ENCODE results near the gene RAX2.

The RAX2 gene

DNA sequence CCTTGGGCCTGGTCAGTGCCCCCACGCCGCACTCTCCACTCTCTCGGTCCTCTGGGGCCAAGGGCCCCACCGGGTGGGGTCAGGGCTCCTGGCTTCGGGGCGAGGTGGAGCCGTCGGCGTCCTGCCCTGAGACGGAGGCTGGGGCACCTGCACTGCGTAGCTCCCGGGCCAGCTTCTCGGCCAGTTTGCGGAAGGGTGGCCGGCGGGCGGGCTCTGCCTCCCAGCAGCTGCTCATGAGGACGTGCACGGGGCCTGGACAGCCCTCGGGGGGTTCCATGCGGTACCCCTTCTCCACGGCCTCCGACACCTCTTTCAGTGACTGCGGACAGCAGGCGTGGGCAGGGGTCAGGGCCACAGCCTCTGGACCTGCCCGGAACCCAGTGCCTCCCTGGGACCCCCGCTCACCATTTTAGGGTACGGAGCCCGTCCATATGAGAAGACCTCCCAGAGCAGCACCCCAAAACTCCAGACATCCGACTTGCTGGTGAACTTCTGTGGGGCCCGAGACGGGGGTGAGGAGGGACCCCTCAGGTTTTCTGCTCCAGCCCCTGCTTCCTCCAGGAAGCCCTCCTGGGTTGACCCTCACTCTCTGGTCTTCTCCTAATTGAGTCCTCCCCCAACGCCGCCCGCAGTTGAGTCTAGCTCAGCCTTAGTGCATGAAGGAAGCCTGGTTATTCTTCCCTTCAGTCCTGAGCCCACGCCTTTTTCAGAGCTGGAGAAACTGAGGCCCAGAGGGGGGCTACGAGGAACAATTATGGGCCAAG is 6.3 kb upstream of the RAX2 start:
- FAIRE-seq (no peak), DNase-seq (ENCODE audit: insufficient read length, low spot score) (no peak)
- TF ChIP-seq, protein P1, sequence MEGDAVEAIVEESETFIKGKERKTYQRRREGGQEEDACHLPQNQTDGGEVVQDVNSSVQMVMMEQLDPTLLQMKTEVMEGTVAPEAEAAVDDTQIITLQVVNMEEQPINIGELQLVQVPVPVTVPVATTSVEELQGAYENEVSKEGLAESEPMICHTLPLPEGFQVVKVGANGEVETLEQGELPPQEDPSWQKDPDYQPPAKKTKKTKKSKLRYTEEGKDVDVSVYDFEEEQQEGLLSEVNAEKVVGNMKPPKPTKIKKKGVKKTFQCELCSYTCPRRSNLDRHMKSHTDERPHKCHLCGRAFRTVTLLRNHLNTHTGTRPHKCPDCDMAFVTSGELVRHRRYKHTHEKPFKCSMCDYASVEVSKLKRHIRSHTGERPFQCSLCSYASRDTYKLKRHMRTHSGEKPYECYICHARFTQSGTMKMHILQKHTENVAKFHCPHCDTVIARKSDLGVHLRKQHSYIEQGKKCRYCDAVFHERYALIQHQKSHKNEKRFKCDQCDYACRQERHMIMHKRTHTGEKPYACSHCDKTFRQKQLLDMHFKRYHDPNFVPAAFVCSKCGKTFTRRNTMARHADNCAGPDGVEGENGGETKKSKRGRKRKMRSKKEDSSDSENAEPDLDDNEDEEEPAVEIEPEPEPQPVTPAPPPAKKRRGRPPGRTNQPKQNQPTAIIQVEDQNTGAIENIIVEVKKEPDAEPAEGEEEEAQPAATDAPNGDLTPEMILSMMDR (IDR thresholded peaks at IDR 0.05; ENCODE audit: insufficient read depth, missing control alignments): no peak

DNA sequence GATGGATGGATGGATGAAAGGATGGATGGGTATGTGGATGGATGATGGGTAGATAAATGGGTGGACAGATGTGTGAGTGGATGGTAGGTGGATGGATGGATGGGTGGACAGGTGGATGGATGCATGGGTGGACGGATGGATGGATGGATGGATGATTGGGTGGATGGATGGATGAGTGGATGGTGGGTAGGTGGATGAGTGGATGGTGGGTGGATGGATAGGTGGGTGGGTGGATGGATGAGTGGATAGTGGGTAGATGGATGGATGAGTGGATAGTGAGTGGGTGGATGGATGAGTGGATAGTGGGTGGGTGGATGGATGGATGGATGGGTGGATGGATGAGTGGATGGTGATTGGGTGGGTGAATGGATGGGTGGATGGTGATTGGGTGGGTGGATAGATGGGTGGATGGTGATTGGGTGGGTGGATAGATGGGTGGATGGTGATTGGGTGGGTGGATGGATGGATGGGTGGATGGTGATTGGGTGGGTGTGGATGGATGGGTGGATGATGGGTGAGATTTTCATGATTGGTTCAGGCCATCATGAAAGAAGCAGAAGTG is 4.5 kb upstream of the RAX2 start:
- DNase-seq (ENCODE audit: insufficient read length, low spot score) (no peak), FAIRE-seq (no peak)
- TF ChIP-seq, protein P1 (IDR thresholded peaks at IDR 0.05; ENCODE audit: insufficient read depth, missing control alignments): no peak

DNA sequence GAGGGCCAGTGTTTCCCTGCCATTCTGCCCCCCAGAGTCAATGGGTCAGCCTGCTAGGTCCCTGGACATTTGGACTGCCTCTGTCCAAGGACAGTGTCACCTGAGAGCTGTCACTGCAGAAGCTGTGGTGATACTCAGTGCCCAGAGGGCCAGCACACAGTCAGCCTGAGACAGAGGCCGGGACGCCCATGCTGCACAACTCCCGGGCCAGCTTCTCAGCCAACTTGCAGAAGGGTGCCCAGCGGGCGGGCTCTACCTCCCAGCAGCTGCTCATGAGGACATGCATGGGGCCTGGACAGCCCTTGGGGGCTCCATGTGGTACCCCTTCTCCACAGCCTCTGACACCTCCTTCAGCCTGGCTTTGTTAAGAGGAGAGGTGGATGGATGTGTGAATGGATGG is 3.8 kb upstream of the RAX2 start:
- TF ChIP-seq, protein P1 (IDR thresholded peaks at IDR 0.05; ENCODE audit: insufficient read depth, missing control alignments): no peak
- no peak for DNase-seq (ENCODE audit: insufficient read length, low spot score)
- FAIRE-seq: no peak

DNA sequence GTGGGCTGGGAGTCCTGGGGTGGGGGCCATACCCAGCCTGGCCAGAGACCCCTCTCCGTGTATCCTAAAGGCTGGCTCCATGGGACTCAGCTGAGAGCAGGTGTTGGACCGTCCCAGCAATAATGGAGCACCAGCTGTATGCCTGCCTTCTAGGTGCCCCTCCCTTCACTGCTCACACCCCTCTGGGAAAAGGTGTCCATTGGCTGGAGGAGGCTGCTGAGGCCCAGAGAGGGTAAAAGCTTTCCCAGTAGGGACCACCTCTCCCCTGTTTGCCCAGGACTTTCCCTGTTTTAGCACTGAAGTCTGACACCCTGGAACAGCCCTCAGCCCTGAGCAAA is 3.3 kb upstream of the RAX2 start:
- DNase-seq (ENCODE audit: insufficient read length, low spot score) (no peak), FAIRE-seq (no peak)
- TF ChIP-seq, protein P1 (IDR thresholded peaks at IDR 0.05; ENCODE audit: insufficient read depth, missing control alignments): no peak

DNA sequence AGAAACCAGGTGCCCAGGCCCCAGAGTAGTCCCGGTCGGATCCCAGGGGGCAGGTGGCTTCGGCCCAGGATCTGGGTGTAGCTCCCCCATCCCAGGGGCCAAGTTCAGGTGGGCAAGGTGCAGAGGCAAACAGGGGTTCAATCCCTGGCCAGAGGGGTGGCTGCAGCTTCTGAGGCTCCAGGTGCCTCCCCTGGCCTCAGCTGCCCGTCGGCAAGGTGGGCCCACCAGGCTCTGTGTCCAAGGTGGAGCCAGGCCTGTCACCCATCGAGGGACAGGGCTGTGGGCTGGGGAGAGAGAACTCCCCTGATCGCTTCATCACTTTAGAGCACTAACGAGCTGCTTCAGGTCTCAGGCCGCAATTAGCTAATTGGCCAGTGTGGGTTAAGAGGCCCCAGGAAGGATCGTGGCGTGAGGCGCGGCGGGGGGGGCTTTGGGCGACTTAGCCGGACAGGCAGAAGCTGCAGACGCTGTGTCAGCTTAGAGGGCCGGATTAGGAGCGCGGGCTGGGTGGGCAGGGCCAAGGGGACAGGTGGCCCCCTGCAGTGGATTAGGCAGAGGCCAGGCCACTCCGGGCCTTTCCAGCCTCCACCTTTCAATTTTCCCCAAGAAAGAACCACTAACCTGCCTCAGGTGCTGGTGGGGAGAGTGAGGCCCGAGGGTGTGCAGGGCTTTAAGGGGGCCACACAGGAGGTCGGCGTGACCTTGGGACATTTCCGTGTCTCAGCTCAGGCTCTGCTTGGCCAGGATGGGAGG is 2.8 kb upstream of the RAX2 start:
- FAIRE-seq: no peak
- TF ChIP-seq, protein P1 (IDR thresholded peaks at IDR 0.05; ENCODE audit: insufficient read depth, missing control alignments): no peak
- peak; percentile 97 for DNase-seq (ENCODE audit: insufficient read length, low spot score)

DNA sequence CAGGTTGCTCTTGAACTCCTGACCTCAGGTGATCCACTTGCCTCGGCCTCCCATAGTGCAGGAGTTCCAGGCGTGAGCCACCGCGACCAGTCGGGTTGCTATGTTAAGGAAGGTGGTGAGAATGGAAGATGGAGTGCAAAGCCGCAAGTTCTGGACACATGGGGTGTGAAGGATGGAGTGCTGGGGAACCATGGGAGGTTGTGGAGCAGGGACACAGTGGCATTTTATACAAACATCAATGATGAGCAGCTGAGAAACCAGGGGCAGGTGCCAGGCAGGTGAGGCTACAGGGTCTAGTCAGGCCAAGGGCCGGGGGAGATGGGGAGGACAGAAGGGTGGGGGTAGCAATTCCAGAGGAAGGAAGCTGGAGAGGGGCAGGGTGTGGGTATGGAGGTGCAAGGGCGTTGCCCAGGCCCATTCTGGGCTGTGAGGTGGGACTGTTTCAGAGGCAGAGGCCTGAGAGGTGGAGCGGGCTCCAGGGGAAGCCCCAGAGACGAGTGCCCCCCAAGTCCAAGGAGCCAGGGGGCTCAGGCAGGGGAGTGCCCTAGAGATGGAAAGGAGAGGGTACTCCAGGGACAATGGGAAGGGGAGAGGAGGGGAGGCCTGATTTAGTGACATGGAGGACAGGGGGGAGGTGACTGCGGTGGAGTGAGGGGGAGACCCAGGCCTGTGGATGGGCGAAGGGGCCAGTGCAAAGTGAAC is 1.9 kb upstream of the RAX2 start:
- DNase-seq (ENCODE audit: insufficient read length, low spot score) (no peak), FAIRE-seq (no peak)
- TF ChIP-seq, protein P1 (IDR thresholded peaks at IDR 0.05; ENCODE audit: insufficient read depth, missing control alignments): no peak

Data from D721Med (cell line).